Activated CD4-positive, CD25-positive, alpha-beta regulatory T cell (primary cell): ENCODE measurements around the gene CSHL1.
"Not testable (repeated sequence)": the region's sequence is repeated elsewhere in the genome, so short reads cannot be mapped to it uniquely, and the experiment has no call there.

ENCODE experiments used
- DNase-seq, 4 experiments: peaks; one replicate each; lab custom pipeline; 2025; lab: John Stamatoyannopoulos, UW

The CSHL1 gene

GRCh38 chr17:63885119-63885518, 25.9 kb downstream of the CSHL1 start:
- DNase-seq = not testable (repeated sequence)

DNA sequence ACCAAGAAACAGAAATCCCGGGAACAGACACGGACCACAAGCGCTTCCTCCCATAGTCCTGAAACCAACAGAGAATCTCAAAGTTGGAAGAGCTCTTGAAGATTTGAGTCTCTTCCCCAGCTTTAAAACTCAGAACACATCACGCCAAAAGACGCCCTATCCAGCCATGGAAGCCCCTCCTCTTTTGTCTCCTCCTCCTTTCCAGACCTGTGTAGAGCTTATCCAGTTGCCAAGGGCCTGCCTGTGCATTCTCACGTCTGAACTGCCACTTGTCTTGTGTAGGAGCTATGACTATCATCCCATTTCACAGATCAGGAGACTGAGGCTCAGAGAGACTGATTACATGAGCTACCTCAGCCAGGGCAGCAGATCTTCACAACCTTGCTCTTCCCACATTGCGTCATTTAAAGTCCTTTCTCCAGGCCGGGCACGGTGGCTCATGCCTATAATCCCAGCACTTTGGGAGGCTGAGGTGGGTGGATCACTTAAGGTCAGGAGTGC, 28.4 kb downstream of the CSHL1 start:
- not testable (repeated sequence) for DNase-seq

DNA sequence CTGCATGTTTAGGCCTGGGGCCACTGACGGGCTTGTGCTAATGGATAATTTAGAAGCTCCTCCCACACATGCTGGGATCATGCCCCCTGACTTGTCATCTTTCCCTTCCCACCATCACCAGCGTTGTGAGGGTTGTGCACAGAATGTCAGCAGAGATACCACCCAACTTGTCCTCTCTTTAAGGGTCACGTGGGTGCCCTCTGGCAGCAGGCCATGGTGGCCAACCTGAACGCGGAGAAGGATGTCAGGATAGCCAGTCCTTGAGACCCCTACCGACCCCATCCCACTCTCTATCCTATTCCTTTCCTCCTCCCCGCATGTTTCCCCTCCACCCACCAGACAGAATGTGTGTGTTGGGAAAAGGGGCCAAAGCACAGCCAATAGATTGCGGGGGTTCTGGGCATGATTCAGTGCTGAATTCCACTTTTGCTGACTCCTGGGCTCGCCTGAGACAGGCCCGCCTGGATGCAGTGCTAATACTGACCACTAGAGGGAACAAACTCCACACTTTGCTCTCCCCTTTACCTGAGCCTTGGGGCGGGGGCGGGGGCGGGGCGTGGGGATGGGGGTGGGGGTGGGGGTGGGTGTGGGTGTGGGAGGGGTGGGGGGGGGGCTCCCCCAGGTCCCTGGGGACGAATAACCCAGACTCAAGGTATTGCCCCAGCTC, 29.0 kb downstream of the CSHL1 start, which contains the start of gene GH2:
Gene GH2, minus strand, starts transcription at position 10 of the 667 bp plus-strand sequence. CDS start 143 bp downstream, outside the sequence.
- peak; percentile 29 to 39 (median 37) for DNase-seq

- not testable (repeated sequence) for DNase-seq
Measured at GRCh38 chr17:63881337-63881736, 29.7 kb downstream of the CSHL1 start.

GRCh38 chr17:63880706-63881105, 30.4 kb downstream of the CSHL1 start:
- DNase-seq = no peak

- DNase-seq = not testable (repeated sequence)
Measured at GRCh38 chr17:63878413-63878812, 32.6 kb downstream of the CSHL1 start.

DNA sequence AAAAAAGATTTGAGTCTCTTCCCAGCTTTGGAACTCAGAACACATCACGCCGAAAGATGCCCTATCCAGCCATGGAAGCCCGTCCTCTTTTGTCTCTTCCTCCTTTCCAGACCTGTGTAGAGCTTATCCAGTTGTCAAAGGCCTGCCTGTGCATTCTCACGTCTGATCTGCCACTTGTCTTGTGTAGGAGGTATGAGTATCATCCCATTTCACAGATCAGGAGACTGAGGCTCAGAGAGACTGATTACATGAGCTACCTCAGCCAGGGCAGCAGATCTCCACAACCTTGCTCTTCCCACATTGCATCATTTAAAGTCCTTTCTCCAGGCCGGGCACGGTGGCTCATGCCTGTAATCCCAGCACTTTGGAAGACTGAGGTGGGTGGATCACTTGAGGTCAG, 36.4 kb downstream of the CSHL1 start:
- not testable (repeated sequence) for DNase-seq

DNA sequence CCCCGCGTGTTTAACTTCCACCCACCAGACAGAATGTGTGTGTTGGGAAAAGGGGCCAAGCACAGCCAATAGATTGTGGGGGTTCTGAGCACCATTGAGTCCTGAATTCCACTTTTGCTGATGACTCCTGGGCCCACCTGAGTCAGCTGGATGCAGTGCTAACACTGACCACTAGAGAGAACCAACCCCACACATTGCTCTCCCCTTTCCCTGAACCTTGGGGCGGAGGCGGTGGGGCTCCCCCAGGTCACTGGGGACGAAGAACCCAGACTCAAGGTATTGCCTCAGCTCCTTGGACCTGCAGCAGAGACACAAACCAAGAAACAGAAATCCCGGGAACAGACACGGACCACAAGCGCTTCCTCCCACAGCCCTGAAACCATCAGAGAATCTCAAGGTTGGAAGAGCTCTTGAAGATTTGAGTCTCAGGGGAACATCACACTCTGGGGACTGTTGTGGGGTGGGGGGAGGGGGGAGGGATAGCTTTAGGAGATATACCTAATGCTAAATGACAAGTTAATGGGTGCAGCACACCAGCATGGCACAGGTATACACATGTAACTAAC, 36.9 kb downstream of the CSHL1 start:
- DNase-seq = not testable (repeated sequence)

DNA sequence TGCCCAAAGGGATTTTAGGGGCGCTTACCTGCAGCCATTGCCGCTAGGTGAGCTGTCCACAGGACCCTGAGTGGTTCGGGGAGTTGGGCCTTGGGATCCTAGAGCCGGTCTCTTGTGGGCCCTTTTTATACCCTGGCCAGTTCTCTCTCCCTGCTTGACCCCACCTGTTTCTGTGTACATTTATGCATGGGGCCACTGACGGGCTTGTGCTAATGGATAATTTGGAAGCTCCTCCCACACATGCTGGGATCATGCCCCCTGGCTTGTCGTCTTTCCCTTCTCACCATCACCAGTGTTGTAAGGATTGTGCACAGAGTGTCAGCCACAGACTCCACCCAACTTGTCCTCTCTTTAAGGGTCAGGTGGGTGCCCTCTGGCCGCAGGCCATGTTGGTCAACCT, 37.5 kb downstream of the CSHL1 start, which contains the start of gene CSH2:
Gene CSH2, minus strand, starts transcription at position 101 of the 400 bp plus-strand sequence. Its CDS starts 63 bp downstream, at position 38.
- not testable (repeated sequence) for DNase-seq

DNA sequence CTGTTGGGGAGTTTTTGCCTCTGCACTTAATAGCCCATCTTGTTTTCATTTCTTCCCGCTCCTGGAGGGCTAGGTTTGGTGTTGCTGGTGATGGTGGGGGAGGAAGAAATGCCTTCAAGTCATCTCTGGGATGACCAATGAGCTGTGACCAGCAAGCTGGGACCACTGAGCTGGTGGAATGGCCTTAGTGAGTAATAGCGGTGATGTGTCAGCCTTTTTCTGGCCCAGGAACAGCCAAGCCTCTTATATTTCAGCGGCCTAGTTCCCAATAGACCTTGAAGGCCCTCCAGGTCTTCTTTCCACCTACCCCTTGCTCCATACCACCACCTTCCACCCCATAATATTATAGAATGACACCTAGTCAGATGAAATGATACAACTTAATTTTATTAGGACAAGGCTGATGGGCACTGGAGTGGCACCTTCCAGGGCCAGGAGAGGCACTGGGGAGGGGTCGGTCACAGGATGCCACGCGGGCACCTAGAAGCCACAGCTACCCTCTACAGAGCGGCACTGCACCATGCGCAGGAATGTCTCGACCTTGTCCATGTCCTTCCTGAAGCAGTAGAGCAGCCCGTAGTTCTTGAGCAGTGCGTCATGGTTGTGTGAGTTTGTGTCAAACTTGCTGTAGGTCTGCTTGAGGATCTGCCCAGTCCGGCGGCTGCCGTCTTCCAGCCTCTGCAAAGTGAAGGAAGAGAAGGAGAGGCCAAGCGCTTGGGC, 39.3 kb downstream of the CSHL1 start:
- DNase-seq = not testable (repeated sequence)

DNA sequence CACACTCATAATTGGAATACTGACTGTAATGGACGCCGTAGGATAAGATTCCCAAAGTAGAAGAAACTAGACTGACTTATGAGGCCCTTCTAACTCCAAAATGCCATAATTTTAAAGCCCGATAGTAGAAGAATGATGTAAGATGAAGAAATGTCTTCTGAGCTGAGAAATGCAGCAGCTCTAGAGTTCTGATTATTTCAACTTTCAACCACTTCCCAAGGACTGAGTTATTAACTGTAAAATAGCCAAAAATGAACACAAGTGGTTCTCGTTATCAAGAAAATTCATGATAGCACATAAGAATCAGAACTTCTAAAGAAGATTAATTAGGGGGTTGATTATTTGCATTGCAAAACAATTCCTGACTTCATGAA, 40.8 kb downstream of the CSHL1 start:
- DNase-seq = not testable (repeated sequence)

GRCh38 chr17:63869491-63870291, 41.4 kb downstream of the CSHL1 start:
- not testable (repeated sequence) for DNase-seq

DNA sequence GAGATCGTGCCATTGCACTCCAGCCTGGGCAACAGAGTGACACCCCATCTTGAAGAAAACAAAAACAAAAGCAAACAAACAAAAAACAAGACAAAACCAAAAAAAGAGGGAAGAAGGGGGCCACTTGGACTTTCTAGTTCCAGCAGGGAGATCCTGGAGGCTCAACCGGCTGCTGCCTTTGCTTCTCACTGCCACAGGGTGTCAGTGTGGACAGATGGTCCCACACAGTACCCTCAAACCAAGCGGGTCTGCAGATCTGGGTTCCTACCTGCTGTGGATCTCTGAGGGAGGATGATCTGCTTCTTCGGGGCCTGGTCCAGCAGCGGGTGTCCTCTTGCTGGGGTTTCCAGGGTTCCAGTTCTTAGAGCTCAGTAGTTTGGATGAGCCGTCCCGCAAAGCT, 44.4 kb downstream of the CSHL1 start:
- not testable (repeated sequence) for DNase-seq
